NCI-H2029 (cell line): ENCODE data around the gene OPHN1.

Source experiments
- DNase-seq: peaks from one replicate; lab custom pipeline; 2025; lab: John Stamatoyannopoulos, UW

OPHN1 gene

GRCh38 chrX:68433155-68433980, at the start of gene OPHN1:
TSS of gene OPHN1 (minus strand) at chrX:68433495. CDS start at chrX:68433020, 475 bp downstream.
- DNase-seq, result no peak

- DNase-seq, result no peak
Measured at GRCh38 chrX:68480969-68481368, 47.7 kb upstream of the OPHN1 start.

- no peak for DNase-seq
Measured at GRCh38 chrX:68464796-68465195, 31.5 kb upstream of the OPHN1 start.

- no peak for DNase-seq
Measured at GRCh38 chrX:68463880-68464279, 30.6 kb upstream of the OPHN1 start.

GRCh38 chrX:68462653-68463052, 29.4 kb upstream of the OPHN1 start:
- no peak for DNase-seq

- DNase-seq, result no peak
Measured at GRCh38 chrX:68462197-68462596, 28.9 kb upstream of the OPHN1 start.

- no peak for DNase-seq
Measured at GRCh38 chrX:68461576-68461975, 28.3 kb upstream of the OPHN1 start.

GRCh38 chrX:68461093-68461492, 27.8 kb upstream of the OPHN1 start:
- no peak for DNase-seq

GRCh38 chrX:68455151-68455510, 21.8 kb upstream of the OPHN1 start:
- DNase-seq, result no peak

GRCh38 chrX:68454476-68455150, 21.3 kb upstream of the OPHN1 start:
- no peak for DNase-seq

GRCh38 chrX:68451720-68452119, 18.4 kb upstream of the OPHN1 start:
- no peak for DNase-seq

GRCh38 chrX:68443155-68443868, 10.0 kb upstream of the OPHN1 start:
- no peak for DNase-seq

GRCh38 chrX:68440940-68441339, 7.6 kb upstream of the OPHN1 start:
- DNase-seq, result no peak

GRCh38 chrX:68440442-68440841, 7.1 kb upstream of the OPHN1 start:
- no peak for DNase-seq

- no peak for DNase-seq
Measured at GRCh38 chrX:68439341-68439740, 6.0 kb upstream of the OPHN1 start.

- DNase-seq, result no peak
Measured at GRCh38 chrX:68438575-68438974, 5.3 kb upstream of the OPHN1 start.

GRCh38 chrX:68433981-68434299, 645 bp upstream of the OPHN1 start:
- DNase-seq, result no peak

- no peak for DNase-seq
Measured at GRCh38 chrX:68432648-68433047, 647 bp downstream of the OPHN1 start.

GRCh38 chrX:68431836-68432235, 1.5 kb downstream of the OPHN1 start:
- DNase-seq, result no peak

- no peak for DNase-seq
Measured at GRCh38 chrX:68429216-68429615, 4.1 kb downstream of the OPHN1 start.

GRCh38 chrX:68428431-68428830, 4.9 kb downstream of the OPHN1 start:
- no peak for DNase-seq

- no peak for DNase-seq
Measured at GRCh38 chrX:68424719-68425118, 8.6 kb downstream of the OPHN1 start.

GRCh38 chrX:68422478-68422877, 10.8 kb downstream of the OPHN1 start:
- DNase-seq, result no peak
